ENCODE measurements around the gene GTF2F2. TPM values are rescaled to one million over a fixed set of nuclear protein-coding genes. Genes with fewer than 3 reads are reported as not detected.

Gene GTF2F2
- total RNA-seq, 1 experiment from 2014 or later: 28.1 TPM

DNA sequence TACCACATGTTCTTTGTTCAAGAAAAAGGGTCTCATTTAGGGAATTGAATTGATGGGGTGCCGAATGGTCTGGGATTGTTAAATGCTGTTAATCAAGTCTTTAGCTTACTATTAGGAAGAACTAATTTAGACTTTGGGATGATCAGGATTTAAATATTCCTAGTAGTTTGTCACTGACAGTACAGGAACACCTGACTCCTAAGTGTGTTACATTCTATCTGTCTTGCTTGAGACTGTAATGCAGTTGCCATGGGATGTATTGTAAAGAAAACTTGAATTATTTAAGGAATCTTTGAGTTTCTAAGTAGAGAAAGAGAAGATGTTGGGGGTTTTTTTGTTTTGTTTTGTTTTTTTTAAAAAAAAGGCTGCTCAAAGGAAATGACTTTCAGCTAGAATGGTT lies 98.4 kb downstream of the GTF2F2 start:
- DNase-seq: no peak
- Mint-ChIP-seq H3K4me3 (ENCODE audit: unreplicated experiment) (no peak overlapping the region), H3K4me1 (ENCODE audit: low read depth, unreplicated experiment) (no peaks in the 10 kb centered on the region), H3K27me3 (ENCODE audit: insufficient read depth, unreplicated experiment) (no peaks in the 10 kb centered on the region), H3K27ac (ENCODE audit: unreplicated experiment) (no peak overlapping the region), H3K36me3 (ENCODE audit: insufficient read depth, unreplicated experiment) (no peaks in the 10 kb centered on the region), H3K9me3 (ENCODE audit: unreplicated experiment) (no peaks in the 10 kb centered on the region)
- ChIA-PET POLR2A (no interaction called here), CTCF (no interaction called here)
- Histone ChIP-seq H3K4me3 (ENCODE audit: low read depth, low read length) (no peak overlapping the region), H3K36me3 (ENCODE audit: control insufficient read depth, insufficient read depth, low read length) (no peaks in the 10 kb centered on the region), H3K27me3 (replicated peaks; ENCODE audit: control insufficient read depth, insufficient read depth, low read length) (no peaks in the 10 kb centered on the region), H3K4me1 (peaks cover 9% of the 10 kb centered on the region; the same call in 1 of the 2 replicates), H3K9me3 (no peaks in the 10 kb centered on the region)
- TF ChIP-seq, protein P1, sequence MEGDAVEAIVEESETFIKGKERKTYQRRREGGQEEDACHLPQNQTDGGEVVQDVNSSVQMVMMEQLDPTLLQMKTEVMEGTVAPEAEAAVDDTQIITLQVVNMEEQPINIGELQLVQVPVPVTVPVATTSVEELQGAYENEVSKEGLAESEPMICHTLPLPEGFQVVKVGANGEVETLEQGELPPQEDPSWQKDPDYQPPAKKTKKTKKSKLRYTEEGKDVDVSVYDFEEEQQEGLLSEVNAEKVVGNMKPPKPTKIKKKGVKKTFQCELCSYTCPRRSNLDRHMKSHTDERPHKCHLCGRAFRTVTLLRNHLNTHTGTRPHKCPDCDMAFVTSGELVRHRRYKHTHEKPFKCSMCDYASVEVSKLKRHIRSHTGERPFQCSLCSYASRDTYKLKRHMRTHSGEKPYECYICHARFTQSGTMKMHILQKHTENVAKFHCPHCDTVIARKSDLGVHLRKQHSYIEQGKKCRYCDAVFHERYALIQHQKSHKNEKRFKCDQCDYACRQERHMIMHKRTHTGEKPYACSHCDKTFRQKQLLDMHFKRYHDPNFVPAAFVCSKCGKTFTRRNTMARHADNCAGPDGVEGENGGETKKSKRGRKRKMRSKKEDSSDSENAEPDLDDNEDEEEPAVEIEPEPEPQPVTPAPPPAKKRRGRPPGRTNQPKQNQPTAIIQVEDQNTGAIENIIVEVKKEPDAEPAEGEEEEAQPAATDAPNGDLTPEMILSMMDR (IDR thresholded peaks at IDR 0.05; ENCODE audit: insufficient read depth in 1 of 2, low read depth in 1 of 2, low read length in 1 of 2, severe bottlenecking in 1 of 2, unreplicated experiment in 1 of 2): no peak
- BruUV-seq (replicated peaks): no TSS peak
- intact Hi-C loops (cut with micrococcal nuclease; ENCODE audit: unreplicated experiment): no loop called here

DNA sequence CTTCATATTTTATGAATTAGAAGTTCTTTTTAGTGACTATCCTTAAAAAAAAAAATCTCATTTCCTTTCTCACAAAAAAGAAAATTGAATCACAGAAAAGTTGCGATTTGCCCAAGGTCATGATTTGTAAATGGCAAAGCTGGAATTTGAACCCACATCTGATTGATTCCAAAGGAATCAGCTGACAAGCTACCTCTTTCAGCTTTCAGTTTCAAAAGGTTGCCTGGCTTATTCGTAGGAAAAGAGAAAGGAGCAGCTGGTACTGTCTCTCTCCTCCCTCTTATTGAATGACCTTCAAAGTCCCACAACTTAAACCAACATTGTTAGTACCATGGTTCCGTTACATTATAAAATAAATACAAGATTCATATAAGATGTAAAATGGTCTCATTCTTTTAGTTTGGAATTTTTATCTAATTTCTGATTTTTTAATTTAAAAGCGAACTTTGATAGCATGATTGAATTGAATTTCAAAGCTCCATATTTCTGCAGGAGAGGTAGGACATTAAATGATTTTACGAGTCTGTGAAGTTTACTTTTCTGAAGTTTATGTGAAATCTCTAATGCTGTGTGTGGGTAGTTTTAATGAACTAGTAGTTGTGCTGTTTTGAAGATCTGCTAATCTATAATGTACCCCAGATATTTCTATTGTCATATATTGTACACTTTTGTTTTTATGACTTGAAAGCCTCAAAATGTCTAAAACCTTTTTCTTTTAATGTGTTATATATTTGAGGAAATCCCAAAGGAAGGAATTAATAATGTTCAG lies 99.0 kb downstream of the GTF2F2 start:
- Mint-ChIP-seq H3K27ac (ENCODE audit: unreplicated experiment) (no peak overlapping the region), H3K4me3 (ENCODE audit: unreplicated experiment) (no peak overlapping the region), H3K27me3 (ENCODE audit: insufficient read depth, unreplicated experiment) (no peaks in the 10 kb centered on the region), H3K4me1 (ENCODE audit: low read depth, unreplicated experiment) (no peaks in the 10 kb centered on the region), H3K9me3 (ENCODE audit: unreplicated experiment) (no peaks in the 10 kb centered on the region), H3K36me3 (ENCODE audit: insufficient read depth, unreplicated experiment) (no peaks in the 10 kb centered on the region)
- no peak for DNase-seq
- CTCF ChIA-PET: no interaction called here
- Histone ChIP-seq H3K36me3 (ENCODE audit: control insufficient read depth, insufficient read depth, low read length) (no peaks in the 10 kb centered on the region), H3K9me3 (no peaks in the 10 kb centered on the region), H3K27me3 (replicated peaks; ENCODE audit: control insufficient read depth, insufficient read depth, low read length) (no peaks in the 10 kb centered on the region), H3K4me3 (ENCODE audit: low read depth, low read length) (no peak overlapping the region), H3K4me1 (peaks cover 9% of the 10 kb centered on the region; the same call in 1 of the 2 replicates)
- intact Hi-C loops (cut with micrococcal nuclease; ENCODE audit: unreplicated experiment): no loop called here
- BruUV-seq (replicated peaks): no TSS peak
- TF ChIP-seq, protein P1 (IDR thresholded peaks at IDR 0.05; ENCODE audit: insufficient read depth in 1 of 2, low read depth in 1 of 2, low read length in 1 of 2, severe bottlenecking in 1 of 2, unreplicated experiment in 1 of 2): no peak
- POLR2A ChIA-PET: no interaction called here

DNA sequence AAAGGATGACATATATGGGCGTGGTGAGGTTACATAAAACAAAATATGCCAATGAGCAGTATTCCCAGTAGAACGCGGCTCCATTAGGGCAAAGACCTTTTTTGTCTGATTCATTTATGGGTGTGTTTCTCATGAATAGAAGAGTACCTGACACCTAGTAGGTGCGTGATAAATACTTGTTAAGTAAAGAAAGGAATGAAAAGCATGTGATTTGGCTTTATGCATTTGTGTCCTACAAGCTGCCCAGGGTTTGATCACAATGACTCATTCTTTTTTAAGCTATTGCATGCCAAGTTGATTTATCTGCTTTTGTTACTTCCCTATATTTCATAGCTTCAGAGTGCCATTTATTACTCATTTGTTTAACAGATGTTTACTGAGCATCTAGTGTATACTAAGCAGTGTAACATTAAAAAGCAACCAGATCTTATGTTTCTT lies 99.6 kb downstream of the GTF2F2 start:
- DNase-seq: no peak

More for the DNA sequence above, 99.6 kb downstream of the GTF2F2 start:
- H3K27me3 ChIP-seq (replicated peaks; ENCODE audit: control insufficient read depth, insufficient read depth, low read length): no peaks in the 10 kb centered on the region
- H3K36me3 ChIP-seq (ENCODE audit: control insufficient read depth, insufficient read depth, low read length): no peaks in the 10 kb centered on the region
- Mint-ChIP-seq H3K36me3 (ENCODE audit: insufficient read depth, unreplicated experiment) (no peaks in the 10 kb centered on the region), H3K9me3 (ENCODE audit: unreplicated experiment) (no peaks in the 10 kb centered on the region), H3K27ac (ENCODE audit: unreplicated experiment) (no peak overlapping the region), H3K4me3 (ENCODE audit: unreplicated experiment) (no peak overlapping the region), H3K27me3 (ENCODE audit: insufficient read depth, unreplicated experiment) (no peaks in the 10 kb centered on the region), H3K4me1 (ENCODE audit: low read depth, unreplicated experiment) (no peaks in the 10 kb centered on the region)
- intact Hi-C loops (cut with micrococcal nuclease; ENCODE audit: unreplicated experiment): no loop called here
- H3K4me1 ChIP-seq: peaks cover 9% of the 10 kb centered on the region; the same call in 1 of the 2 replicates
- CTCF ChIA-PET: no interaction called here
- POLR2A ChIA-PET: no interaction called here
- H3K9me3 ChIP-seq: no peaks in the 10 kb centered on the region
- no peak overlapping the region for H3K4me3 ChIP-seq (ENCODE audit: low read depth, low read length)
- BruUV-seq (replicated peaks): no TSS peak
- TF ChIP-seq, protein P1 (IDR thresholded peaks at IDR 0.05; ENCODE audit: insufficient read depth in 1 of 2, low read depth in 1 of 2, low read length in 1 of 2, severe bottlenecking in 1 of 2, unreplicated experiment in 1 of 2): no peak

All from Caco-2 (cell line).